ENCODE results near the gene NUDT8.

The NUDT8 gene

DNA sequence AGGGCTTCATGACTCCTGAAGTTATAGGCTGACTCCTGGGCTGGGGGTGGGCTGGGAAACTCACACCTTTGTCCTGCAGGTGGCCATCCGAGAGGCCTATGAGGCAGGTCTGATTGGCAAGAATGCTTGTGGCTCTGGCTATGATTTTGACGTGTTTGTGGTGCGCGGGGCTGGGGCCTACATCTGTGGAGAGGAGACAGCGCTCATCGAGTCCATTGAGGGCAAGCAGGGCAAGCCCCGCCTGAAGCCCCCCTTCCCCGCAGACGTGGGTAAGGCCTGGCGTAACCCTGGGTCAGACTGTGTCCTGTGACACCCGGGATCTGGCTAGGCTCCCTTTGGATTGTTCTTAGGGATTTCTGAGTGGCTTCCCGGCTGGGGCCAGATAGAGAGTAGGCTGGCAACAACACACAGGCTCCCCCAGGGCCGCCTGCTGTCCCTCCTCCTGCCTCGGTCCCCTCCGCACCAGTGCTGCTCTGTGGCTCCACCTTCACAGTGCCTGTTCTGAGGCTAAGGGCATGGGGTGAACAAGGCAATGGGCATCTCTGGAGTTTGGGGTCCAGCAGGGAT lies 19.4 kb downstream of the NUDT8 start:
- H3K36me3 ChIP-seq (ENCODE audit: control insufficient read depth, insufficient read depth, low read length): peaks cover 31% of the 10 kb centered on the region
- TF ChIP-seq CTCF (IDR thresholded peaks at IDR 0.05; ENCODE audit: insufficient read depth, low read length, poor library complexity, severe bottlenecking): no peak
- H3K27me3 ChIP-seq (replicated peaks; ENCODE audit: control insufficient read depth, insufficient read depth, low read length): no peaks in the 10 kb centered on the region
- H3K4me3 ChIP-seq (replicated peaks; ENCODE audit: low read depth, low read length): no peak overlapping the region
- DNase-seq (ENCODE audit: extremely low read depth, insufficient read length): no peak

- no peak for TF ChIP-seq CTCF (IDR thresholded peaks at IDR 0.05; ENCODE audit: insufficient read depth, low read length, poor library complexity, severe bottlenecking)
- H3K36me3 ChIP-seq (ENCODE audit: control insufficient read depth, insufficient read depth, low read length): peaks cover 31% of the 10 kb centered on the region
- no peak for DNase-seq (ENCODE audit: extremely low read depth, insufficient read length)
- no peaks in the 10 kb centered on the region for H3K27me3 ChIP-seq (replicated peaks; ENCODE audit: control insufficient read depth, insufficient read depth, low read length)
- H3K4me3 ChIP-seq (replicated peaks; ENCODE audit: low read depth, low read length): no peak overlapping the region
These were observed 20.4 kb downstream of the NUDT8 start for GRCh38 chr11:67609316-67609715.

- Histone ChIP-seq H3K27me3 (replicated peaks; ENCODE audit: control insufficient read depth, insufficient read depth, low read length) (no peaks in the 10 kb centered on the region), H3K4me3 (replicated peaks; ENCODE audit: low read depth, low read length) (no peak overlapping the region)
- TF ChIP-seq CTCF (IDR thresholded peaks at IDR 0.05; ENCODE audit: insufficient read depth, low read length, poor library complexity, severe bottlenecking): no peak
These were observed 21.3 kb downstream of the NUDT8 start for GRCh38 chr11:67608486-67608885.

GRCh38 chr11:67607507-67607906 lies 22.2 kb downstream of the NUDT8 start:
- TF ChIP-seq CTCF (IDR thresholded peaks at IDR 0.05; ENCODE audit: insufficient read depth, low read length, poor library complexity, severe bottlenecking): no peak
- H3K36me3 ChIP-seq (ENCODE audit: control insufficient read depth, insufficient read depth, low read length): peaks cover 29% of the 10 kb centered on the region
- no peak for DNase-seq (ENCODE audit: extremely low read depth, insufficient read length)
- peak overlapping the region; percentile 93 for H3K4me3 ChIP-seq (replicated peaks; ENCODE audit: low read depth, low read length)
- H3K27me3 ChIP-seq (replicated peaks; ENCODE audit: control insufficient read depth, insufficient read depth, low read length): no peaks in the 10 kb centered on the region

More at GRCh38 chr11:67608486-67608885, 21.3 kb downstream of the NUDT8 start:
- H3K36me3 ChIP-seq (ENCODE audit: control insufficient read depth, insufficient read depth, low read length): peaks cover 31% of the 10 kb centered on the region
- DNase-seq (ENCODE audit: extremely low read depth, insufficient read length): no peak

DNA sequence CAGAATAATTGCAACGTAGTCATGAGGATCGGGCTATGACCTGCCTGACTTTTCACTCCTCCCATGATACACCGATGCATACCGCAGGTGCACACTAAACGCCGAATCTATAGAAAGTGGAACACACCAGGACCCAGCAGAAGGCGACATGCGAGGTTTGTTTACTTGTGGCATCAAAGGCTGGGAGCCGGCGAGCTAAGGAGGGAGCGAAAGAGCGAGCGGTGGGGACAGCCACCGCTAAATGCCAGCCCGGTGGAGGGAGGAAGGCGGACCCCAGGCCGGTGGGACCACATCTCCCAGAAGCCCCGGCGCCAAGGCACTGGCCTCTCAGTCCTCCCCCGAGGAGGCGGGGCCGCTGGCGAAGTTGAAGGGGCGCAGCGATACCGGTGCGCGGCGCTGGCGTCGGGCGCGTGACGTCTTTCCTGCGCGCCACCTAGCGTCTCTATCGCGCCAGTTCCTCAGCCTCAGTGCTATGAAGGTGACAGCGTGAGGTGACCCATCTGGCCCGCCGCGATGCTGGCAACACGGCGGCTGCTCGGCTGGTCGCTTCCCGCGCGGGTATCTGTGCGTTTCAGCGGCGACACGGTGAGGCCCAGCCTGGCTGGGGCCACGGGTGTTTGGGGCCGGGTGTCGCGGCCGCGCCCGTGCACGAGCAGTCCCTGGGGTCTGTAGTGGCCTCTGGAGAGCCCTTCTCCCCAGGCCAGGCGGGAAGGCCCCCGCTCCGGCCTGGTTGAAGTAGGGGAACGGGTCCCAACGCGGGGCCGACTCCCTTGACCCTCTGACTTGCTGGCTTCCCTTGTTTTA lies 23.0 kb downstream of the NUDT8 start, which contains the start of gene NDUFV1:
Gene NDUFV1 (plus strand): TSS at position 445 of the 804 bp plus-strand sequence. CDS start 69 bp downstream, at position 514.
- peaks cover 22% of the 10 kb centered on the region for H3K36me3 ChIP-seq (ENCODE audit: control insufficient read depth, insufficient read depth, low read length)
- no peaks in the 10 kb centered on the region for H3K27me3 ChIP-seq (replicated peaks; ENCODE audit: control insufficient read depth, insufficient read depth, low read length)
- TF ChIP-seq CTCF (IDR thresholded peaks at IDR 0.05; ENCODE audit: insufficient read depth, low read length, poor library complexity, severe bottlenecking): peak; percentile 66
- H3K4me3 ChIP-seq (replicated peaks; ENCODE audit: low read depth, low read length): peak within 1 kb of the TSS; percentile 93
- peak; percentile 95 for DNase-seq (ENCODE audit: extremely low read depth, insufficient read length)
